G401.6 (cell line): ENCODE data around the gene FRMD4B.

Experiments used
- FAIRE-seq: peaks from 2 replicates; lab custom pipeline; 2012; peaks lifted over from hg19 to GRCh38; lab: Jason Lieb, UNC

FRMD4B gene

DNA sequence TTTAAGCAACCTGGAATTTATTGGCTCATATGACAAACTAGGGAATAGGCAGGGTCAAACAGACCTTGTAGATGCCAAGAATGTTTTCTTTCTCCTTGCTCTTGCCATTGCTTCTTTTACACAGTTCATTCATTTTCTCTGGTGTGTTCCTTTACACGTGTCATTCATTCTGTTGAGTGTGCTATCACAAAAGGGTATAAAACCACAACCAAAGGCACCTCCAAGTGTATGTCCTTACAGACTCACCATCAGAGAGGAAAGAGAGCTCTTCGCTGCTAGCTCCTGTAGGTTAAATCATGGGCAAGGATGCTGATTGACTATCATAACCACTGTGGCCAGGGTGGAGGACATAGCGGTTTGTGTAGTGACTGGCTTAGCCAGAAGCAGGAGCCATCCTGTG, 19.2 kb upstream of the FRMD4B start:
- no peak for FAIRE-seq

DNA sequence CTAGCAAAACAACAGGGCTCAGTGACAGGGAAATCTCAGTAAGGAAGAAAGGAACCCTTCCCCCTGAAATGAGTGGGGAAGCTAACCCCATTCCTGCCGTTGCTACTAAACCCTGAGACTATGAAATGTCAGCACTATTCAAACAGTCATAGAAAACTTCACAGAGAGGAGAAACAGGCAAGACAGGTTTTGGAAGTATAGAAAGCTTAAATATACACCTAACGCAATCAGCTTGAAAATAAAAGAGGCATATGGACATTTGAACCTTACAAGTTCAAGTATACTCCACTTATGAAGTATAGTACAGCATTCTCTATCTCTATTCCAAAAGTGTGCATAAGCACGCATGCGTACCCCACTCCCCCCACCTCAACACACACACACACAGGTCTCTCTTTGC, 17.6 kb upstream of the FRMD4B start:
- FAIRE-seq, result no peak

DNA sequence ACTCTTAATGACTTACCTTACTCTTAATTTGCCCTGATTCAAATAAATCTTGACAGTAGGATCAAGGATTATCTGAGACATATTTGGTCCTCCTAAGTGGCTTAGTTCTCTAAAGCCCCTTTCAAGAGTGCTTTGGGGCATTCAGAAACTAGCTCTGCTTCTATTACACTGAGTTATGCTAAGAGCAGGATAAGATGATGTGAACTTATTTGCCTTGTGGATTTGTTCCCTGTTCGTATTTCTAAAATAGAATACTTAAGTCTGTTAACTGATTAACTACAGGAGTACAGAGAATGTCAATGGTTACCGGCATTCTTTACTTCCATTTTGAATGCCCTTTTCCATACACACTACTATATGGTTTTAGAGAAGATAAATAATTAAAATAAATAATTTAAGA, 14.8 kb upstream of the FRMD4B start:
- FAIRE-seq, result no peak

DNA sequence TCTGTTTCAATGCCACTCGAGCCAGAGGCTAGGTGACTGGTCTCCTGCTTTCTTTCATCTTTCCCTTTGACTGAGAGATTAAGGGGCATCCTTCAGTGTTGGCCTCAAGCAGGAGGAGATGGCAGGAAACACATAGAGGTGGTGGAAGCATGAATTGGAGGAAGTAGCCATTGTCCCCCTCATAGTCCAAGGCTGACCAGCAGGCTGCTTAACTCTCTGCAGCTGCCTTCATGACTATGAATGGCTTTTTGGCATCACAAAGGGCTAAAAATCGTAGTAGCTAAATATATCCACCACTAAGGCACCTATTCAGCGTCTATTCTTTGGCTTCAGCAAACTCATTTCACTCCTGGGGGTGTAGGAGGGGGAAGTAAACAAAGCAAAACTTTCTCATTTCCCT, 7.0 kb upstream of the FRMD4B start:
- FAIRE-seq, result no peak

DNA sequence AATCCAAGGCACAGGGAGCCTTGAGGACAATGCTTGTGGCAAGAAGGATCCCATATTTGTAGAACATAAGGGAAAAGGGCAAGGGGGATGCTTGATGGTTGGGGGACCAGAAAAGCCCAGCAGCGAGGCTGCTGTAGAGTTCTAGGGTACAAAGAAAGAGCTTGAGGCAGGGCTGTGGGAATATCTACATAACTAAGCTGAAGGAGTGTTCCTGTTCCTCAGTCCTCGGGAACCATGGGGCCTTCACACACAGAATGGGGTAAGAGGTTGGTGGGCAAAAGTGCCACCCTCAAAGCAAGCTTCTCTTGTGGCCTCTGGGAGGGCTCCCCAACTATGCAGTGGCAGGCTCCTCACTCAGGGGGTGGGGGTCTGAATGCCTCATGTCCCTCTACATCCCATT, 6.5 kb upstream of the FRMD4B start:
- no peak for FAIRE-seq

DNA sequence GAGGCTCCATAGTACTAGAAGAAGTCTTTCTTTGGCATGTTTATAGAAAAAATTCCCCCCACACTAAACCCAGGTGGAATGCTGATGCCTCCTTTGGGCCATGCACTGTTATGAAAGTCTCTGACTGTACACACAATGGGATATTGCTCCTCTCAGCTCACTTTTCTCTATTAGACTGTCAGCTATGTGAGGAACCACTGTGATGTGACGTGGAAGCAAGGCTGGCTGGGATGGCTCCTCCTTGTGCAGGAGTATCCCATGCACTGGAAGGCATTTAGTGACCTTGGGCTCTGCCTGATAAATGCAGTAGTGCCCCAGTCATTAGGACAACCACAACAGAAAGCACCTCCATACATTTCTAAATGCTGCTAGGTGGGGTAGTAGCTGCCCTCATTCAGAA, 5.7 kb upstream of the FRMD4B start:
- no peak for FAIRE-seq

DNA sequence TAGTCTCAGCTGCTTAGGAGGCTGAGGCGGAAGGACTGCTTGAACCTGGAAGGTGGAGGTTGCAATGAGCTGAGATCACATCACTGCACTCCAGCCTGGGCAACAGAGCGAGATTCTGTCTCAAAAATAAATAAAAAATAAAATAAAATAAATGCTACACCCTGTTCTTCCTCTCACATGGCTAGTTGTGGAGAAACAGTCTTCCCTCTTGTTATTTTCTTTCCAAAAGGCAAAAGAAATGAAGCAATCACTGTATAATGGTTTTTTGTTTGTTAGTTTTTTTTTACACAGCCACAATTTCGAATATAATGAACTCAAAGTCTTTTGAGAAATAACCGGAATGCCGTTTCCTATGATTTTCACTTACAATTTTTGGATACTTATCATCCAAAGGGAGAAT, 4.9 kb upstream of the FRMD4B start:
- no peak for FAIRE-seq

DNA sequence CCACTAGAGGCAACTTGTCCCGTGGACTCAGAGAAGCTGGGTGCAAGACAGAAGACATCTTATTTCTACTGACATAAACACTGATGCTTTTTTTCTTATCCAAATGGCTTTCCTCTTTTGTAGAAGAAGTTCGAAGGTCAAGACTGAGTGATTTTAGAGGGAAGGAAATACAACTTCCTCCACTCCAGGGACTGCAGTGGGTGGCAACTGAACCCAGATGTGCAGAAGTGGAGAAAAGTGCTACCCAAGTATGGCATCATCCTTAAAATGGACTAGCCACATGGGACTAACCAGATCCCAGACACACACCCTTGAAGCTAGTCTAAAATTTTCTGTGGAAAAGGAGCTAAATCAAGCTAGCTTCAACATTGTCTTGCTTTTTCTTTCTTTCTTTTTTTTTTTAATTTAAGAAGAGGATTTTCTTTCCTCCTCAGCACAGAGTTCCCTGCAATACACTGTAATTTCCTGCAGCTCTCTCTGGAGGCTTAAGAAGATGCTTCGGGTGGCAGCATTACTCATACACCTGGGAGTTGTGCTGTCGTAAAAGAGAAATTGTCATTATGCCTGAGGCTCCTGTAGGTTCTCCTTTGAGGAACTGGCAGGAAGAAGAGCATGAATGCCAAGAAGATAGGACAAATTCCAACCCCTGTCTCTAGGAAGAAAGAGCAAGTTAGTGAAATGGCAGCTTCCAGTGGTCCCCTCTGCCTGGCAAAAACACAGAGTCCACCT, 3.8 kb upstream of the FRMD4B start:
- no peak for FAIRE-seq

DNA sequence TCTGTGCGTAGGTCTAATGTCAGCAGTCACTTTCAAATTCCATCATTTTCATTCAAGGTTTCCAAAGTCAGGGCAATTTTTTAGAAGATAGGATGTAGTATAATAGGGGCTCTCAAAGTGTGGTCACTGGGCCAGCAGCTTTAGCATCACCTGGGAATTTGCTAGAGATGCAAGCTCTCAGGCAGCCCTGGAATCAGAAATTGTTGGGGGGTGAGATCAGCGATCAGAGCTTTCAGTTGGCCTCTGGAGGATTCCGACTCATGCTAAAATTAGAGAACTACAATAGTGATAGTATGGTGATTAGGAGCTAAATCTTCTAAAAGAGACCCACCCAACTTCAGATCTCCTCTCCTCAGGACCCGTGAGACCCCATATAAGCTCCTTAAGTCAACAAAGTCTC, 2.4 kb upstream of the FRMD4B start:
- no peak for FAIRE-seq

DNA sequence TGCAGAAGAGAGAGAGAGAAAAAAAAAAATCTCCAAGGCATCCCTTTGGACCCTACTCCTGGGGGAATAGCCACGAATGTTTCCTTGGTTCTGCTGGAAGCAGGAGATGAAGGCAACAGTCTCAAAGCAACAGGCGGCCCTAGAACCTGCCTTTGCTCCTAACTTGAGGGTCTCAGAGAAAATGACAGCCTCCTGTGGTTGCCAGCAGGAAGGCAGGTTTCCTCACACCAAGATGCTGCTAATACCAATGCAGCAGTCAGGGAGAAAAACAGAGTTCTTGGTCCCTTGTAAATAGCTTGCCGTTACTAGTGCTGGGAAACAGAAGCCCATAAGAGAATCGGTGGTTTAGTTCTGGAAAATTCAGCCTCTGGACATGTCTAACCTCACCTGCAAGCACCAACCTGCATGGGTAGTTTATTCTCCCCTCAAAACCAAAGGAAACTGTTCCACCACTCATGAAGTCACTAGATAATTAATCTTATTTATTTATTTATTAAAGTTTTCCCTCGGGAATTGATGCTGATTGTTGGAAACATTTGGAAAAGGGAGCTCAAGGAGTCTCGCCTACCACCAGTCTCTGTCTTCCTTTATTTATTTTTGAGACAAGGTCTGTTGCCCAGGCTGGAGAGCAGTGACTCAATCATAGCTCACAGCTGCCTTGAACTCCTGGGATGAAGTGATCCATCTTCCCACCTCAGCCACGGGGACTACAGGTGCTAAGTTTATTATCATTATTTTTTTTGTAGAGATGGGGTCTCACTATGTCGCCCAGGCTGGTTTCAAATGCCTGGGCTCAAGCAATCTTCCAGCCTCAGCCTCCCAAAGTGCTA, 883 bp upstream of the FRMD4B start:
- FAIRE-seq, result no peak

DNA sequence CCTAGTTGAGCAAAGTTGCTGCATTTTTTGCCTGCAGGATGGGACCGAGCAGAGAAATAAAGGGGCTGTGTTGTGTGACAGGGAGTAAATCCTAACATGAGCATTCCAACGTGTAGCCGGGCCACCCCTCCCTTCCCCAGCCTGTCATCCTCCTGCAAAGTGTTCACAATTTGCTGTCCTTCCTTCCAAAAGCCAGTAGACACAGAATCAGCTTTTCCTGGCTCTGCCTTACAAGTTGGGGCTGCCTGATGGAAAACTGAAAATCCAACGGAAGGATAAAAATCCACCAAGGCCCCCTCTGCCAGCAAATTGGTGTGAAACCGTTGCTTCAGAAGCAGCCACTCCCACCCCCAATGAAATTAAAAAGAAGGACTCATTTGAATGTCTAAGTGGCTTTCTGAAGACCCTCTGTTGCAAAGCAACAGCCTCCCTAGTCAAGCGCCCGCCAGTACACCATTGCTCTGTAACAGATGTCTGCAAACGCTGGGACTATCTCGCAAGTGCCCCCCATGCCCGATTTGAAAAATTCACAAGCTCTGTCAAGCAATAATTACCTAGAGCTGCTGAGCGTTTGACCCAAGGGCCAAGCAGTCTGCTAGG, 665 bp downstream of the FRMD4B start:
- no peak for FAIRE-seq

DNA sequence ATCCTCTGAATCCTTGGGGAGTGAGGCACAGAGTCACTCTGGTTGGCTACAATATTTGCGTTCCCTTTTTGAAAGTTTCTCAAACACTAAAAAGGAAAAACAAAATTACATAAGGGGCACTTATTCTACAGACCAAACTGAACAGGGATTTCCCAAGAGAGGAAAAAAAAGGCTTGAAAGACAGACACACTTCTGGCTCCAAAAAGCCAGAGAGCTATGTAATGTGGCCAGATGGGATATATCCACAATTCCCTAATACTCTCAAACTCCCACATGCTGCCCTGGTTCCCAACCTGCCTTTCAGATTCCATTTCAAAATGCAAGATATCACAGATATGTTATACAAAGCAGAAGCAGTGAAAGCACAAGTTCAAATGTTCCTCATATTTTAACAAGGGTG, 1.6 kb downstream of the FRMD4B start:
- FAIRE-seq, result no peak

DNA sequence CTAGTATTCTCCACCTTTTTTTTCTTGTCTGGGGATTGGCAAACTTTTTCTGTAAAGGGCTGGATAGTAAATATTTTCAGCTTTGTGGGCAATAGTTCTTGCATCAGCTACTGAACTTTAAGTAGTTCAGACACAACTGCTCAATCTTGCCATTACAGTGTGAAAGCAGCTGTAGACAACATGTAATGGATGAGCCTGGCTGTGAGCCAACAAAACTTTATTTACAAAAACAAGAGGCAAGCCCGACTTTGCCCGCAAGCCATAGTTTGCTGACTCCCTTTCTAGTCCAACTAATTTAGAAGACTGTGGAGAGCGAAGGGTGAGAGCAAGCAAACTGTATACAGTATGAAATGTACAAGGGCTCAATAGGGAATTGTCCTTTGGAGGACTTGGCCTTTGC, 6.2 kb downstream of the FRMD4B start:
- no peak for FAIRE-seq

DNA sequence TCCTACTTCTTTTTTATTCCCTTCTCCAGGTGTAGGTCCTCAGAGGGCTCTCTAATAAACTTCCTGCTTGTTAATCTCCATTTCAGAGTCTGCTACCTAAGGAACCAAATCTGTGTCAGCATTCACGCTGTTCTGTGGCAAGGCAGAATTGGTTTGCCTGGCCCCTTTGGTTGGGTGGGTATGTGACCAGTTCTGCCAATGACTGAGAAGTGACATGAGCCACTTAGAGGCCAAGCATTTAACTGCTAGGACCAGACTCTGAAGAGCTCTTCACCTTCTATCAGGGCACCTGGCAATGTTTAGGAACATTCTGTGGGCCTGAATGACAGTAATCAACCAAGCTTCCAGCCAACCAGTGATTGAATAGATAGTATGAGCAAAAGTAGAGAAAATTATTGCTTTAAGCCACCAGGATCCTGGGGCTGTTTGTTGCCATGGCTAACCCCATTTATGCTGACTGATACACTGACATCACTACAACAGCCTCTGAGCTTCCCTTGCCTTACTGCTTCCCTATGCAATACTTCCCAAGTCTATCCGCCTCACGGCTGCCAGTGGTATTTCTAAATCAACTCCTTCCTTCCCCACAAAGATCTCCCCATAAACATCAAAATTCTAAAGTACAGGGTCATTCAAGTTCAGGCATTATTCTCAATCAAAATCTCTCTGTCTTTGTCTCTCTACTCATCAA, 7.6 kb downstream of the FRMD4B start:
- no peak for FAIRE-seq

DNA sequence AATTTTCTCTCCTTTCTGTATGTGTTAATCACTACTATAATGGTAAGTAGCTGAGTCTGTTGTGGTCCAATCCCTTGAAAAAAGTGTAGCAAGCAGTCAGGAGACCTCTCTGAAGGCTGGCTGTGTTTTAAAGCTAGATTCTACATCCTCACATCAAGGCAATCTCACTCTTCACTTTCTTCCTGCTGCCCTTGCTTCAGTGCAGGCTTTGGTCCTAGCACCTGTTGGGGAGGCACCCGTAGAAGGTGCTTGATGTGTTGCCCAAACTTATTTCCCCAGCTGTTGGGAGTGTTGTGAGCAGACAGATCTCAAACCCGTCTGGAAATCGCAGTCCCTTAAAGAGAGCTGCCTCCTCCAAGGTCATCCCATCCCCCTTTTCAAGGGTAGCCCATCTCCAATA, 8.6 kb downstream of the FRMD4B start:
- no peak for FAIRE-seq

DNA sequence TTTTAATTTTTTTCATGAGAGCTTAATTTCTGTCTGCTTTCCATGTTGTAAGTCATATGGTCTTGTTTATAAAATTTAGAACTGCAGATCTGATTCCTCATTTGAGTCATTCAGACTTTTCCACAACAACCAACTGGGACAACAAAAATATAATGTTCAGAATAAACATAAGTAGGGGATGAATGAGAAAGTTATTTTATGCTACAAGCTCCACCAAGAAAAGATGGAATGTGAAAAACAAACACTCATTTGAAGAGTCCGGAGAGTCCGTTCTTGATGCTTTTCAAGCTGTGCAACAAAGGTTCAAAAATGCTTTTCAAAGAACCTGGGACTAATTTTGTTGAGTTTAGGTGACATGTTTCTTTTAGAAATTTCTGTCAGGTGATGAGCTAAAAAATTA, 9.2 kb downstream of the FRMD4B start:
- FAIRE-seq, result no peak

DNA sequence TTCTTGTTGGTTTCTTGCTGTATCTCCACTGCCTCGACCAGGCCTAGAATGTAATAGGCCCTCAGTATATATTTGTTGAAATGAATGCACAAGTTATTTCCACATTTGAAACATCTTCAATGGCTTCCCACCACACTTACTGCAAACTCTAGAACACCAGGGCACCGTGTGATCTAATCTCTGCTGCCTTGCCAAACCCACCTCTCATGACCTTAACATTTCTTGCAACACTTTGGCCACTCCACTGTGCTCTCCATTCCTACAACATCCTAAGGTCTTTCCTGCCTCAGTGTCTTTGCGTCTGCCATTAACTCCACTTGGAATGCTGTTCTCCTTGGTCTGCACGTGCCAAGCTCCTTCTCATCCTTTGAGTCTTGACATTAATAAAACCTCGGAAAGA, 14.1 kb downstream of the FRMD4B start:
- FAIRE-seq, result no peak

DNA sequence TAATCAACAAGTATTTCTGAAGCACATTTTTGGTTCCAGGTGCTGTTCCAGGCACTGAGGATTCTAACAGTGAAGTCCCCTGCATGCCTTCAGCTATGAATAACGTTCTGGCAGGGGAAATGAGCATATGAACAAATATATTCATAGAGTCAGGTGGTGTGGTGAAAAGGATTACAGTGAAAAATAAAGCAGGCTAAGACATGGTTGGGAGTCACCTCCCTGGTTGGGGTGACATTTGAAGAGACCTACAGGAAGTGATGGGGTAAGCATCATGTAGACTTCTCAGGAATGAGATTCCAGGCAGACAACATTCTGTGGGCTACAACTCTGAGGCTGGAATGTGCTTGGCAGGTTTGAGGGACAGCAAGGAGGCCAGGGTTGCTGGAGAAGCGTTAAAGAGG, 15.0 kb downstream of the FRMD4B start:
- FAIRE-seq, result no peak

DNA sequence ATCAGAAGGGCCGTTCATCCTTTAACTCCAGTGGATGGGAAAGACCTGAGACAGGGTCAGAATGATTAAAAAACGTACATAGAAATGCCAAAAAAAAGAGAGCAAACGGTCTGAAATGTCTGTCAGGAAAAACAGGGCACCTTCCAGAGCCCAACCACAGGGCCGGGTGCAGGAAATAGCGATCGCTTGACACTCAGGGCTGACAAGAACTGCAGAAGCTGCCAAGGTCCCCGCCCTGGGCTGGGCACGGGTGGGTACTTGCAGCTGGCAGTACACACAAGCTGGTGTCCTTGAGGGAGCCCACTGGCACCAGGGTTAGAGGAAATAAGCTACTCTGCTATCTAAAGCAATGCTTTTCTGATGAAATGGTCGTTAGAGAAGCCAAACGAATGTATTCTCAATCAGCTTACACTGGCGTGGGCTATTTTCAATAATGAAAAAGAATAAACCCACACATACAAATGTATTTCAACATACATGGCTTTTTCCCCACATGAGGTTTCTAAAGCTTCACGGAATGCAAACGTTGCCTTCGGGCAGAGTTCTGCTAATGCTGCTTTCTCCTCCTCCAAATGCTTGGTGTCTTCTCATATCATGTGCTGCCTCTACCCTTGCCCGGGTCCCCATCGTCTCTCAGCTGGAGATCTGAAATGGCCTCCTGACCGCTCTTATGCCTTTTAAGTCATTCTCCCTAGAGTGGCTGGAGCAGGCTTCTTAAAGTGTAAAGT, 15.6 kb downstream of the FRMD4B start:
- FAIRE-seq, result no peak

DNA sequence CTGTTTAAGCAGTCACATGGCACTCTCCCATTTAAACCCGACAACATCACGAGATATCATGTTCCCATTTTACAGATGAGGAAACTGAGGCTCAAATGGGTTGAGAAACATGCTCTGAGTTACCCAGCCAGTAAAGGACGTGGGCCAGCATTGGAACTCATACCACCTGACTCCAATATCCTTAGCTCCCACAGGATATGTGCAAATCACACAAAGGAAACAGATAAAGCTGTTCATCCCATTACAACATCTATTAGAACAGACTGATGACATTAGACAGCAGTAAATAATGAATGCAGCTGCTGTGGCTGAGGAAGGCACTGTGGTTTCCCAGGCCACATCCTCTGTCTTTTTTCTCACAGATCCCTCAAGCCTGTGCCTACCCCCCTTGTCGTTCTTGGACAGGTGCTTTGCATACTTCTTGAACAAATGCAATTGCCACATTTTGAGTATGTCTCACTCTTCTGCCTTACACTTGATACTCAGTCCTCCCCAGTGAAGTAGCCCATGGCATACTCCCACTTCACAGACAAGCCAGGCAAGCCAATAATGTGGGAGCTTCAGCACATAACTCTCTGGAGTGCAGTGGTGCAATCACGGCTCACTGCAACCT, 17.7 kb downstream of the FRMD4B start:
- no peak for FAIRE-seq

DNA sequence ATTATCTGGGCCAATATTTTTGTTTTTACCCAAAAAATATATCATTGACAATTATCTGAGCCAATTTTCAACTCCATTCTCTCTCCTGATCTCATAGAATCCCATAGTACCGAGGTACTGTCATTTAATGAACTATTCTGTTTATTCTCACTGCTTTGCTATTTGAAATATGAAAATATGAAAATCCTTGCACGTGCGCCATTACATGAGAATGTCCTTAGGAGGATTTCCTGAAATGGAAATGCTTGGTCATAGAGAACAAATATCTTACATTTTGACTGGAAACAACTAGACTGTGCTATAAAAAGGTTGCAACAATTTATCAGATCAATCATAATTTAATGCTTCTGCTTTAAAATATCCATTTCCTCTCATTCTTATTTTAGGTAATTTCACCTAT, 18.3 kb downstream of the FRMD4B start:
- no peak for FAIRE-seq

DNA sequence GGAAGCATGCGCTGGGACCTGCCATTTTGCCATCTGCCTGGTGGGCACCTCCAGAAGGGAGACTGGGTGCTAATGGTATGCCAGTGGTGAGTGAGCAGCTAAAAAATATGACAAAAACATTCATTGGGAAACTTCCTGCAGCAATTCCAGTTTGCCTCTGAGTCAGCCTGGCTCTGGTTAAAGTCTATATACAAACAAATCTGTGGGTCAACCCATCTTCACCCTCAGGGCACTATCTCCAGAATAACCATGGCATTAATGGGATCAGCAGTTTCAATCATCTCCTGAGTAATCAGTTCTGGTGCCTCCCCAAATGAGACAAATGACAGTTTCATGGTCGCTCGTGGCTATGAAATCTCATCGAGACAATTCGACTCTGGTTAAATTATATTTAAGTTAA, 21.5 kb downstream of the FRMD4B start:
- FAIRE-seq, result no peak
